GM18505 (cell line): ENCODE data around the gene IRX4.

Experiments
- ATAC-seq: cut with Tn5 transposase; IDR thresholded peaks from one replicate; pipeline ENCODE4 v1.9.1; 2021; ENCODE audit not compliant: unreplicated experiment
- POLR2A ChIP-seq: IDR thresholded peaks from 4 replicates; pipeline ENCODE4 v1.6.1; 2011; ENCODE audit warnings: borderline replicate concordance; ENCODE audit not compliant: insufficient read depth, insufficient read length; ENCODE audit errors: extremely low read depth

The IRX4 gene

DNA sequence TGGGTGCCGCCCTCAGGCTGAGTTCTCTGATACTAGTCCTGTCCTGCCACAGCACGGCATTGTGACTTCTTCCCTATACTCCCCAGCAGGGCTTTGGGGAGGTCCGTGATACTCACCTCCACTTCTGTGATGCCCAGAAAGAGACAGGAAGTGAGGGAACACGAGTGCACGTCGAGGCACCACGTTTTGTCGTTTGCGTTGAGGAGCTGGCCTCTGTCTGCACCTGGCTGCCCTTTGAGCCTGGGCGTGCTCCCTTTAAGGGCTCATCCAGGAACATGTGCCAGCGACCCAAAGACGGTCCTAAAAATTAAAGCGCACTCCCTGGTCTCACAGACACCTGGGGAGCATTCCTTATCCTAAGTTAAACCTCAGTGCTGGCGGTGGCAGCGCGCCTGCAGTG lies 8.7 kb upstream of the IRX4 start:
- no peak for TF ChIP-seq POLR2A
- ATAC-seq: no peak

- ATAC-seq: no peak
- TF ChIP-seq POLR2A: no peak
Observed at GRCh38 chr5:1890296-1890695, 7.6 kb upstream of the IRX4 start.

DNA sequence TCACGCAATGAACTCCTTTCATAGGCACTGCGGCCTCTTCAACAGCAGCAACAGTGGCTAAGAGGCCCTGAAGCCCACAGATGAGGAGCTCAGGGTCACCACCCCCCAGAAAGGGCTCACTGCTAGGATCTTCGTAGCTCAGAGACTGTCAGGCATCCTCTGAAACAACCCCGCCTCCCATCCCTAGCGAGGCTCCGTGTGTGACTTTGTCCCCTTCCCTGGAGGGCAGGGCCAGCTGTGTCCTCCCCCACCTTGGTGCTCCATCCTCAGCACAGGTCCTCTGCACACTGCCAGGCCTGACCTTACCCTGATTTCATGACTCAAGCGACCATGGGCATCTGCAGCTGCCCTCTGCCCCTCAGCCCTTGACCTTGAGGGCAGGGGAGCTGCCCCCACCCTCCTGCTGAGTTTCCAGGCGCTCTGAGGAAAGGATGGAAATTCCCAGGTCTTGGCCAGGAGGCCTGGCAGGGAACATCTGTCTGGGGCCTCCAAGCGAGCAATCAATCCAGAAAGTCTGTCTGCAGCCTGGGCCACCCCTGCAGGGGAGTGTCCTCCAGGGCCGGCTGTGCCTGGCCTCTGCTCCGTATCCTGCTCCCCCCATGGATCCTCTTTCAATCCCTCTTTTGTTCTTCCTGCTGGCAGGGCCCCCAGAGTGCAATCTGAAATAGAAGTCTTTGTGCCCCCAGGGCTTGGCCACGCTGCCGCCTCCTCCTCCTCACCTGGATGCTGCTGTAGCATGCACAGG lies 6.8 kb upstream of the IRX4 start:
- ATAC-seq: no peak
- no peak for TF ChIP-seq POLR2A

GRCh38 chr5:1888541-1889251 lies 6.0 kb upstream of the IRX4 start:
- no peak for ATAC-seq
- no peak for TF ChIP-seq POLR2A

DNA sequence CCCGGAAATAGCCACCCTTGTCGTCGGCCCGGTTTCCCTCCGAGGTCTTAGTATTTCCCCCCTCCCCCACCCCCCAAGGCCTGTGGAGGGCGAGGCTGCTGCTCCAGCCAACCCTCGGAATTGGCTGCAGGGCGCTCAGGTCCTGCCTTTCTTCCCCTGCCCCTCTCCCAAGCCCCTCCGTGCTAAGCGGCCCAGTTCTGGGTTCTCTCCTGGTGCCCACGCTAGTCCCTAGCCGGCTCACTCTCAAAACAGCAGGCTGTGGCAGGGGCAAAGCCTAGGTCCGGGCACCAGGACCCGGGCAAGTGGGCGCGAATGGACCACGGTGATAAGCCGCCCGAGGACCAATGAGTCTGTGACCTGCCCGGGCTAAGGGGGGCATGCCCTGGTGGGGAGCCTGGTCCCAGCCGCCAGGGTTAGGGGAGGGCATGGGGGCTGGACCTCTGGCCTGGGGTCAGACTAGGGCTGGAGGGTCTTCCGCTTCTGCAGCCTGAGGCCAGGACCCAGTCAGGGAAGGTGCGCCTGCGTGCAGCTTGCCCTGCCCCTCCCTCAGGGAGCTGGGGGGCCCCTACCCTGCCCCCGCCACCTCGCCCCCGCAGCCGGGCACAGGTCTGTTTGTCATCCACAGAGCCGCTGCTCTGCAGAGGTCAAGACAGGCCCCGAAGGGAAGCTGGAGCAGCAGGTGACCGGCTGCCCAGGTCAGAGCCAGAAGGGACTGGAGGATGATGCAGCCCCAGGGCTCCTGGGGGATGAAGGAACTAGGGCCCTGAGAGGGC lies 5.0 kb upstream of the IRX4 start:
- no peak for TF ChIP-seq POLR2A
- ATAC-seq: no peak

DNA sequence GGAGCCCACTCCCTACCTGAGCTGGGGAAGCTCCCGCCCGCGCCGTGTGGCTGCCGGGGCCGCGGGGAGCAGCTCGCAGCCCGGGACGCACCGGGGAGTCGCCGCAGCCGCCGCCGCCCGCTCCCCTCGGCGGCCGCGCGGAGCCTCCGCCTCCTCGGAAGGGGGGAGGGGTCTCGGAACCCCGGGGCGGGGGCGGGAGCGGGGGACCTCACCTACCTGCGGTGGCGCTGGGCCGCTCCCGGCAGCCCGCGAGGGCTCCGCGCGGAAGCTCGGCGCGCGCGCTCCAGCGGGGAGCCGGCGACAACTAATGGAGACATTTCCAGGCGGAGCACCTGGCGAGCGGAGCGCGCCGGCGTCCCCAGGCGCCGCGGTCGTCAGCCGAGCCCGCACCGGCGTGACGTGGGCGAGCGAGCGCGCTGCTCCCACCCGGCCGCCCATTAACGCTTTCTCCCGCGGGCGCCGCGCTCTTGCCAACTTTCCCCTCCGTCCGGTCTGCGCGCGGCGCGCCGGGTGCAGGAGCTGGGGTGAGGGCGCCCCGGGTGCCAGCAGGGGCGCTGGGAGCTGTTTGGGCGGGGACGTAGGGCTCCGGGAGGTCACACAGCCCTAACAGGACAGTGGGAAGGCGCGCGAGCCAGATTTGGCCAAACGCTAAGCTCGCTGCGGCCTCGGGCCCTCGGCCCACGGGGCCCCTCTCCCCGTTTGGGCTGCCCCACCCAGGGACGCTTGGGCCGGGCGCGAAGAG lies 4.3 kb upstream of the IRX4 start:
- ATAC-seq: no peak
- no peak for TF ChIP-seq POLR2A

DNA sequence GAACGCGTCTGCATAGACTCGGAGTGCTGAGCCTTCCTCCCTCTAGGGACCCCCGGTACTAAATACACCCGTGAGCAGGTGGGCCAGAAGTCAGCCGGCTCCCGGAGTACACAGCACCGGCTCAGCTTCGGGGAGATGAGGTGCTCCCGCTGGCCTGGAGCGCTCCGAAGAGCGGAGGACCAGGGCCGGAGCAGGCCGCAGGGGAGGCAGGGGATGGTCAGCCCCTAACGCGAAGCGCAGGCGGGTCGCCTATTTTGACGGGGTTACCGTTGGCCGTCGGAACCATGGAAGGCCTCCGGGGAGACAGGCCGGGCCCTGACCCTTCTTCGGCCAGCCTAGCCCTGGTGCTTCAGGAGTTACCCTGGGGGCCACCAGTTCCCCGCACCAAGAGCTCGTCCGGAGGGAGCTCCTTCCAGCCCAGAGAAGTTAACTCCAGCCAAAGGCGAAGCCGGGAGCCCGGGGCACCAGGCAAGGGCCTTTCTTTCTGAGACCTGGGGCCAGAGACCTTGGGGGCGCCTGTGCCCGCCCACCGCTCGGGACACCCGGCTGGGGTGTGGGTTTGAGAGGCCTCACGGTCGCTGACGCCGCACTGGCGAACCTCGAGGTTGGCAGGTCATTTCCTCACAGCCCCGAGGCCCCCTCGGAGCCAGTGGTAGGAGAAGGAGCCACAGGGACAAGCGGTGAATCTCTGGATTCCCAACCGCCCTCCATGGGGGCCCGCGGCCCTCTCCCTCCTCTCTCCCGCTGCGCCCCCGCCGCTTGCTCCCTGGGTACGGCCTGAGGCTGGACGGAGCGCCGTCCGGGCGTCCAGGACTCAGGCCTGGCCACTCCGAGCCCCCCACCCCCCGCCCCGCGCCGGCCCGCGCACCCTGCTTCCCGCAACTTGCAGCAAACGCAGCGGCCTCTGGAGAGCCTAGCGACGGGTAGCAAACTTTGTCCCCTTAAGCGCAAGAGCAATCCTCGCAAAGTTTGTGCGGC lies 3.4 kb upstream of the IRX4 start:
- no peak for TF ChIP-seq POLR2A
- no peak for ATAC-seq

DNA sequence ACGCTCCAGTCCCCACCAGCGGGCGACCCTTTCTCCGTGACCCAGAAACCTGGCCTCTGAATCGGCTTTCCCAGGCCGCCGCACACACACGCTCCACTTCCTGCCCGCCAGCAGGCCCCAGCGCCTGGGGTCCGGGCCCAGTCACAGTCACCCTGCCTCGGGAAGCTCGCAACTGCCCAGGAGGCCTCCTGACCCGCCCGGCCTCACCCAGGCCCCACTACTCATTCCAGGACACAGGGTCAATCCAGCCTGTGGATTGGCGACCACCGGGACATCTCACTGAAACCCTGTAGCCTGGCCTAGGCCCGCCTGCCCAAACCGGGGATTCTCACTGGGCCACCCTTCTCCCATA lies 2.7 kb upstream of the IRX4 start:
- ATAC-seq: no peak
- TF ChIP-seq POLR2A: no peak

- no peak for TF ChIP-seq POLR2A
- ATAC-seq: no peak
Observed at GRCh38 chr5:1884678-1885403, 2.1 kb upstream of the IRX4 start.

- no peak for TF ChIP-seq POLR2A
- ATAC-seq: no peak
Observed at GRCh38 chr5:1883925-1884677, 1.4 kb upstream of the IRX4 start.
